HepG2 (cell line): ENCODE results near the gene RABGAP1L. TPM values are rescaled to one million over a fixed set of nuclear protein-coding genes. Genes with fewer than 3 reads are reported as not detected.

Experiments
- ATAC-seq: fragments of 200-7000 bp; cut with Tn5 transposase; 3 replicates; pipeline ENCODE4 v1.9.1; 2020; ENCODE audit warnings: mild to moderate bottlenecking, moderate library complexity
- BruUV-seq: library from RNA; stranded (reverse); fragments of 400-500 nt; replicated peaks from 2 replicates; lab custom pipeline; 2021; lab: Mats Ljungman, UMichigan
- CTCF ChIA-PET: fragments of 300-600 bp; formaldehyde crosslinking; extraction: SDS; loops from one replicate; lab custom pipeline; 2021; ENCODE audit warnings: low total read pairs, inconsistent platforms, low intra/inter-chr PET ratio; lab: Yijun Ruan, JAX
- POLR2A ChIA-PET: fragments of 350-600 bp; sonication (Branson Sonifier 250); formaldehyde crosslinking; loops from one replicate; lab custom pipeline; 2020; ENCODE audit warnings: antibody characterized with exemption, inconsistent platforms; lab: Yijun Ruan, JAX
- DNase-seq: peaks from one replicate; pipeline ENCODE4 v3.0.0-alpha.2; 2015; ENCODE audit warnings: low spot score
- FAIRE-seq: peaks from 3 replicates; lab custom pipeline; 2011; peaks lifted over from hg19 to GRCh38; lab: Jason Lieb, UNC
- H2AFZ ChIP-seq: one replicate; pipeline ENCODE4 v1.6.1; 2011; ENCODE audit warnings: low read length, inconsistent platforms
- H3K27ac ChIP-seq: fragments of 300-600 bp; 3 replicates; pipeline ENCODE4 v1.8.0; 2011; ENCODE audit warnings: mixed run types, mild to moderate bottlenecking, mixed read lengths, low read length, inconsistent platforms; ENCODE audit not compliant: insufficient read depth; ENCODE audit errors: extremely low read length
- H3K27me3 ChIP-seq, 2 experiments: fragments of 200-600 bp in 1 of 2; 2 replicates in 1 of 2; 3 replicates in 1 of 2; pipeline versions ENCODE4 v1.6.0 to v1.8.0; 2011; ENCODE audit warnings: low read length in 2 of 2, mild to moderate bottlenecking in 2 of 2, moderate library complexity in 2 of 2, inconsistent platforms in 1 of 2; ENCODE audit not compliant: insufficient read depth in 2 of 2, control insufficient read depth in 1 of 2
- H3K36me3 ChIP-seq, 2 experiments: fragments of 200-600 bp in 1 of 2; replicated peaks in 1 of 2; 2 replicates in 1 of 2; 3 replicates in 1 of 2; pipeline versions ENCODE4 v1.5.1 to v1.8.0; 2011; ENCODE audit warnings: low read length in 2 of 2, inconsistent platforms in 1 of 2; ENCODE audit not compliant: insufficient read depth in 2 of 2, control insufficient read depth in 1 of 2
- H3K4me1 ChIP-seq: 2 replicates; pipeline ENCODE4 v1.5.1; 2012; ENCODE audit warnings: low read length, inconsistent platforms; ENCODE audit not compliant: insufficient read depth
- H3K4me2 ChIP-seq: 2 replicates; pipeline ENCODE4 v1.6.0; 2011; ENCODE audit warnings: low read depth, low read length, inconsistent platforms
- H3K4me3 ChIP-seq, 3 experiments: fragments of 200-600 bp in 1 of 3; sonication (generic), shearing (Covaris generic) in 1 of 3; replicated peaks in 1 of 3; 2 replicates each; pipeline ENCODE4 v1.5.1; 2011 to 2016; ENCODE audit warnings: low read length in 3 of 3, inconsistent platforms in 2 of 3, low read depth in 2 of 3, mild to moderate bottlenecking in 2 of 3, control low read depth in 1 of 3, mixed read lengths in 1 of 3; ENCODE audit not compliant: insufficient read depth in 1 of 3
- H3K79me2 ChIP-seq: one replicate; pipeline ENCODE4 v1.6.1; 2011; ENCODE audit warnings: low read length, inconsistent platforms; ENCODE audit not compliant: insufficient read depth
- H3K9ac ChIP-seq: 2 replicates; pipeline ENCODE4 v1.6.0; 2011; ENCODE audit warnings: mild to moderate bottlenecking, low read depth, low read length, inconsistent platforms; ENCODE audit not compliant: insufficient read depth
- H3K9me3 ChIP-seq: 2 replicates; pipeline ENCODE4 v1.5.1; 2012; ENCODE audit warnings: mild to moderate bottlenecking, low read length
- H4K20me1 ChIP-seq: 2 replicates; pipeline ENCODE4 v1.6.0; 2011; ENCODE audit warnings: inconsistent platforms, mild to moderate bottlenecking, low read length, moderate library complexity; ENCODE audit not compliant: insufficient read depth
- BORCS8-MEF2B ChIP-seq: sonication (generic); formaldehyde crosslinking; IDR thresholded peaks from 2 replicates; pipeline ENCODE4 v1.8.0; 2022; ENCODE audit warnings: mild to moderate bottlenecking, missing genetic modification reagents
- FOXJ3 ChIP-seq: sonication (generic); formaldehyde crosslinking; IDR thresholded peaks from 2 replicates; pipeline ENCODE4 v1.4.0; 2020; ENCODE audit warnings: missing genetic modification reagents, mild to moderate bottlenecking, borderline replicate concordance
- SRSF9 ChIP-seq: fragments of 200-400 bp; formaldehyde crosslinking; IDR thresholded peaks from 2 replicates; pipeline ENCODE4 v1.6.1; 2018; ENCODE audit warnings: borderline replicate concordance, mild to moderate bottlenecking, low read depth, low read length; ENCODE audit not compliant: insufficient read depth, poor library complexity, severe bottlenecking
- TCF7 ChIP-seq: sonication (generic); IDR thresholded peaks from 2 replicates; pipeline ENCODE4 v1.6.1; 2016; ENCODE audit warnings: antibody characterized with exemption, low read depth
- YEATS2 ChIP-seq: sonication (generic); formaldehyde crosslinking; IDR thresholded peaks from 2 replicates; pipeline ENCODE4 v1.4.0; 2020; ENCODE audit warnings: missing genetic modification reagents, borderline replicate concordance
- ZBTB39 ChIP-seq: sonication (generic); formaldehyde crosslinking; IDR thresholded peaks from 2 replicates; pipeline ENCODE4 v1.5.0; 2020; ENCODE audit warnings: missing genetic modification reagents
- ZNF280B ChIP-seq: sonication (generic); formaldehyde crosslinking; IDR thresholded peaks from 2 replicates; pipeline ENCODE4 v1.5.0; 2020; ENCODE audit warnings: missing genetic modification reagents, mild to moderate bottlenecking, borderline replicate concordance
- ZNF335 ChIP-seq: sonication (generic); formaldehyde crosslinking; IDR thresholded peaks from 2 replicates; pipeline ENCODE4 v1.4.0; 2020; ENCODE audit warnings: missing genetic modification reagents
- ZNF441 ChIP-seq: sonication (generic); formaldehyde crosslinking; IDR thresholded peaks from 2 replicates; pipeline ENCODE4 v1.7.0; 2021; ENCODE audit warnings: missing genetic modification reagents, borderline replicate concordance
- ZNF562 ChIP-seq: sonication (generic); formaldehyde crosslinking; IDR thresholded peaks from 2 replicates; pipeline ENCODE4 v1.8.0; 2022; ENCODE audit warnings: missing genetic modification reagents, borderline replicate concordance
- ZNF580 ChIP-seq: IDR thresholded peaks from 2 replicates; pipeline ENCODE4 v1.6.1; 2016; ENCODE audit warnings: low read depth, borderline replicate concordance
- ZNF605 ChIP-seq: sonication (generic); formaldehyde crosslinking; IDR thresholded peaks from 2 replicates; pipeline ENCODE4 v1.8.0; 2022; ENCODE audit warnings: mild to moderate bottlenecking, missing genetic modification reagents
- ZNF737 ChIP-seq: sonication (generic); formaldehyde crosslinking; IDR thresholded peaks from 2 replicates; pipeline ENCODE4 v1.5.0; 2020; ENCODE audit warnings: missing genetic modification reagents, mild to moderate bottlenecking, borderline replicate concordance
- WGBS: methylation state at CpG from one replicate; pipeline ENCODE4 v1.1.6; 2017; ENCODE audit warnings: low lambda C conversion rate; 5-methylcytosine and 5-hydroxymethylcytosine counted together
- in situ Hi-C: cut with HindIII; loops from 2 replicates; pipeline ENCODE4 v1.10.0; 2017; ENCODE audit warnings: low pct_unique_long_range_greater_than_20kb; ENCODE audit not compliant: extremely low pct_ligation_motif_present
- intact Hi-C: fragments of 100-400 bp; cut with micrococcal nuclease; formaldehyde crosslinking; loops from one replicate; pipeline ENCODE4 v1.10.0; 2022; ENCODE audit not compliant: unreplicated experiment
- polyA plus RNA-seq, 8 experiments: library from polyadenylated mRNA; depleted of rRNA in 3 of 8; stranded (reverse) in 7 of 8; unstranded in 1 of 8; fragments of >200 nt; fragmentation: Illumina TruSeq in 4 of 8; extraction: Trizol in 4 of 8; gene quantifications; 2 replicates each; pipeline versions ENCODE4 v1.2.1 to v1.2.3, GENCODE V29; 2011 to 2016; ENCODE audit warnings: low read depth in 4 of 8, missing spikeins in 1 of 8, mixed read lengths in 1 of 8; ENCODE audit not compliant: insufficient read depth in 1 of 8
- total RNA-seq, 5 experiments: library from RNA; depleted of rRNA; stranded (reverse); fragments of >200 nt; fragmentation: Illumina TruSeq; extraction: Trizol; gene quantifications; 2 replicates each; pipeline ENCODE4 v1.2.3, GENCODE V29; 2016; ENCODE audit warnings: low read depth in 1 of 5
- TF ChIP-seq, protein P1 (sequence below): sonication (generic); formaldehyde crosslinking; IDR thresholded peaks from 2 replicates; pipeline ENCODE4 v1.4.0; 2020; ENCODE audit warnings: missing genetic modification reagents, mild to moderate bottlenecking, borderline replicate concordance

RABGAP1L gene
- total and polyA plus RNA-seq, 2 of the 13 experiments (the other 11 are each of a cell fraction or from before 2014, with no cell fraction given) = 7.9 to 22.6 TPM

DNA sequence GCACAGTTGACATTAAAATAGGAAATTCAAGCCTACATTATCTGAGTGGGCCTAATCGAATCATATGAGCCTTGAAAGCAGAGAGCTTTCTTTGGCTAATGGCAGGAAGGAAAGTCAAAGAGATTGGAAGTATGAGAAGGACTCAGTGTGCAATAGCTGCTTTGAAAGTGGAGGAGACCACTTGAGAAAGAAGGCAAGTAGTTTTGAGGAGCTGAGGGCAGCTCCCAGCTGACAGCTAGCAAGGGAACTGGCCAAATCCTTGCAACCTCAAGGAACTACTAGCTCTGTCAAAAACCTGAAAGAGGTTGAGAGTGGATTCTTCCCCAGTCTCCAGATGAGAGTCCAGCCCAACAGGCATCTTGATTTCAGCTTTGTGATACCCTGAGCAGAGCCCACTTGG, 691.4 kb downstream of the RABGAP1L start:
- TF ChIP-seq ZNF737 (CRISPR knock-in tag) (no peak), ZNF280B (no peak), BORCS8-MEF2B (CRISPR knock-in tag) (no peak), ZNF580 (CRISPR knock-in tag) (no peak), ZNF335 (CRISPR knock-in tag) (no peak), ZNF562 (CRISPR knock-in tag) (no peak)
- TF ChIP-seq, all 625 proteins: peak for 0
- POLR2A ChIA-PET = no interaction called here
- Histone ChIP-seq H3K4me2 (no peak overlapping the region), H3K9me3 (no peaks in the 10 kb centered on the region), H2AFZ (no peak overlapping the region), H3K36me3 (no peaks in the 10 kb centered on the region), H3K27me3 (no peaks in the 10 kb centered on the region), H3K4me3 (no peak overlapping the region), H3K79me2 (no peaks in the 10 kb centered on the region), H4K20me1 (no peaks in the 10 kb centered on the region), H3K4me1 (no peaks in the 10 kb centered on the region), H3K27ac (no peak overlapping the region), H3K9ac (no peak overlapping the region)
- CTCF ChIA-PET = no interaction called here
- intact Hi-C loops = no loop called here
- DNase-seq = no peak
- no peak for ATAC-seq
- WGBS = 88% methylated on average over 1 of the region's 1 CpG
- in situ Hi-C loops = no loop called here
- BruUV-seq = no TSS peak
- no peak for FAIRE-seq

- Histone ChIP-seq H2AFZ (no peak overlapping the region), H3K27me3 (no peaks in the 10 kb centered on the region), H3K4me3 (no peak overlapping the region), H3K79me2 (no peaks in the 10 kb centered on the region), H3K9ac (no peak overlapping the region), H4K20me1 (no peaks in the 10 kb centered on the region), H3K4me2 (no peak overlapping the region), H3K4me1 (no peaks in the 10 kb centered on the region), H3K36me3 (no peaks in the 10 kb centered on the region), H3K9me3 (no peaks in the 10 kb centered on the region), H3K27ac (no peak overlapping the region)
- in situ Hi-C loops = no loop called here
- intact Hi-C loops = no loop called here
- WGBS = 100% methylated on average over 1 of the region's 1 CpG
- POLR2A ChIA-PET = no interaction called here
- no TSS peak for BruUV-seq
- no peak for ATAC-seq
- CTCF ChIA-PET = no interaction called here
- no peak for FAIRE-seq
- DNase-seq = no peak
- TF ChIP-seq YEATS2 (CRISPR knock-in tag) = no peak
- TF ChIP-seq, protein P1, sequence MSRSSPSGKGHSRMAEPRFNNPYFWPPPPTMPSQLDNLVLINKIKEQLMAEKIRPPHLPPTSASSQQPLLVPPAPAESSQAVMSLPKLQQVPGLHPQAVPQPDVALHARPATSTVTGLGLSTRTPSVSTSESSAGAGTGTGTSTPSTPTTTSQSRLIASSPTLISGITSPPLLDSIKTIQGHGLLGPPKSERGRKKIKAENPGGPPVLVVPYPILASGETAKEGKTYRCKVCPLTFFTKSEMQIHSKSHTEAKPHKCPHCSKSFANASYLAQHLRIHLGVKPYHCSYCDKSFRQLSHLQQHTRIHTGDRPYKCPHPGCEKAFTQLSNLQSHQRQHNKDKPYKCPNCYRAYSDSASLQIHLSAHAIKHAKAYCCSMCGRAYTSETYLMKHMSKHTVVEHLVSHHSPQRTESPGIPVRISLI (CRISPR knock-in tag) = no peak
- TF ChIP-seq ZNF441 (CRISPR knock-in tag) = no peak
- TF ChIP-seq TCF7 = no peak
- no peak for TF ChIP-seq ZNF605 (CRISPR knock-in tag)
- no peak for TF ChIP-seq FOXJ3 (CRISPR knock-in tag)
- TF ChIP-seq SRSF9 = no peak
- no peak for TF ChIP-seq ZBTB39
Observed at GRCh38 chr1:174858301-174858700, 699.0 kb downstream of the RABGAP1L start.
